ENCODE measurements around the gene SPN. TPM values are rescaled to one million over a fixed set of nuclear protein-coding genes. Genes with fewer than 3 reads are reported as not detected.

Gene SPN
- total and polyA plus RNA-seq, 12 donors = 0.29 to 12.6 (median 1.7) TPM

DNA sequence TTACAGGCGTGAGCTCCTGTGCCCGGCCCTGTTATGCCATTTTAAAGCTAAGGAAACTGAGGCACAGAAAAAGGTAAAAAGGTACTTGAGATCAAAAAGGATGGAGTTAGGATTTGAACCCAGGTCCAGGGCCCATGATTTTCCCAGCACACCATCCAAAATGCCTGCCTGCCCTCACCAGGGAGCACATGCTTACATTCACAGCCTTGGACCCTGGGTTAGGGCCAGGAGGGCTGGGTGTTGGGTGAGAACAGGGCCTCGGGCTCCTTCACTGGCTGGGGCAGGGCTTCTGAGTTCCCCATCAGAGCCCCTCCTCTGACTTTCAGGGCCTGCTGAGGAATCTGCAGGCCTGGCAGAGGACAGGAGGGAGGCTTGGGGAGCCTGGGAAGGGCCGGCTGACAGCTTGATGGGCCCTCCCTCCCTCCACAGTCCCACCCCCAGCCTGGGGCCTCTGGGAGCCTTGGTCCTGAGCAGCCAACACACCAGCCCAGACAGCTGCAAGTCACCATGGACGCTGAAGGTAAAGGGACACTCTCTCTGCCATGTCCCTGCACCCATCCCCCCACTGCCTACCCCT lies 15.7 kb downstream of the SPN start, which contains the start of gene QPRT:
QPRT (plus strand) TSS at position 490 of the 577 bp plus-strand sequence; CDS start at position 508, 18 bp downstream.
- Histone ChIP-seq H3K9me3 (no peaks in the 10 kb centered on the region), H3K4me3 (peak within 1 kb of the TSS; percentile 21 to 53 (median 44)), H3K4me1 (peaks cover 0 to 45% (median 4%) of the 10 kb centered on the region in 9 donors), H3K27ac (peak within 1 kb of the TSS in 7 of 10 donors; percentile 28 to 60 (median 48)), H3K27me3 (no peaks in the 10 kb centered on the region), H3K36me3 (no peaks in the 10 kb centered on the region)
- DNase-seq = peak; percentile 54 to 58
- peak; percentile 70 to 89 (median 82) for ATAC-seq
- 48 to 53% methylated on average over 4 to 5 of the region's 5 CpGs for WGBS, 2 donors
- intact Hi-C loops (cut with DNase I) = no loop called here
- TF ChIP-seq, protein P1, sequence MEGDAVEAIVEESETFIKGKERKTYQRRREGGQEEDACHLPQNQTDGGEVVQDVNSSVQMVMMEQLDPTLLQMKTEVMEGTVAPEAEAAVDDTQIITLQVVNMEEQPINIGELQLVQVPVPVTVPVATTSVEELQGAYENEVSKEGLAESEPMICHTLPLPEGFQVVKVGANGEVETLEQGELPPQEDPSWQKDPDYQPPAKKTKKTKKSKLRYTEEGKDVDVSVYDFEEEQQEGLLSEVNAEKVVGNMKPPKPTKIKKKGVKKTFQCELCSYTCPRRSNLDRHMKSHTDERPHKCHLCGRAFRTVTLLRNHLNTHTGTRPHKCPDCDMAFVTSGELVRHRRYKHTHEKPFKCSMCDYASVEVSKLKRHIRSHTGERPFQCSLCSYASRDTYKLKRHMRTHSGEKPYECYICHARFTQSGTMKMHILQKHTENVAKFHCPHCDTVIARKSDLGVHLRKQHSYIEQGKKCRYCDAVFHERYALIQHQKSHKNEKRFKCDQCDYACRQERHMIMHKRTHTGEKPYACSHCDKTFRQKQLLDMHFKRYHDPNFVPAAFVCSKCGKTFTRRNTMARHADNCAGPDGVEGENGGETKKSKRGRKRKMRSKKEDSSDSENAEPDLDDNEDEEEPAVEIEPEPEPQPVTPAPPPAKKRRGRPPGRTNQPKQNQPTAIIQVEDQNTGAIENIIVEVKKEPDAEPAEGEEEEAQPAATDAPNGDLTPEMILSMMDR (IDR thresholded peaks at IDR 0.05) = no peak

DNA sequence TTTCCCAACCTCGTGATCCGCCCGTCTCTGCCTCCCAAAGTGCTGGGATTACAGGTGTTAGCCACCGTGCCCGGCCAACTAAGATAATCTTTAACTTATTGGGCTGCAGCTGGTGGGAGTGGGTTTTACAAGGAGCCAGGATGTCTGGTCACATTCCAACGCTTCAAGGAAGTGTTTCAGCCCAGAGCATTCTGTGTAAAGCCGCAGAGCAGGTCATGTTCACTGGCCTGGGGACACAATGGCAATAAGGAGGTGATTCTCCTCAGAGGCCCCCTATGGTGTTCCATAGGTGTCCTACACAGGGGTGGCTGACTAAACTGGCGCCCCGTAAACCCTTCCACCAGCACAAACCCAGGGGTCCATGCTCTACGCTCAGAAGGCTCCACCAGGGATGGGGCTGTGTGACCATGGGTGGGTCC lies 17.1 kb downstream of the SPN start:
- H3K4me3 ChIP-seq = peak overlapping the region in 3 of 10 donors; percentile 42 to 53 (median 48)
- TF ChIP-seq, protein P1 (IDR thresholded peaks at IDR 0.05) = no peak
- ATAC-seq (no peak), DNase-seq (no peak)
- H3K27ac ChIP-seq = no peak overlapping the region
- WGBS, 2 donors = 77 to 78% methylated on average over 10 of the region's 10 CpGs
- H3K27me3 ChIP-seq = no peaks in the 10 kb centered on the region
- no peaks in the 10 kb centered on the region for H3K9me3 ChIP-seq
- intact Hi-C loops (cut with DNase I) = no loop called here
- peaks cover 0 to 2% (median 0%) of the 10 kb centered on the region in 9 donors for H3K36me3 ChIP-seq
- peaks cover 0 to 35% (median 0%) of the 10 kb centered on the region in 9 donors for H3K4me1 ChIP-seq

DNA sequence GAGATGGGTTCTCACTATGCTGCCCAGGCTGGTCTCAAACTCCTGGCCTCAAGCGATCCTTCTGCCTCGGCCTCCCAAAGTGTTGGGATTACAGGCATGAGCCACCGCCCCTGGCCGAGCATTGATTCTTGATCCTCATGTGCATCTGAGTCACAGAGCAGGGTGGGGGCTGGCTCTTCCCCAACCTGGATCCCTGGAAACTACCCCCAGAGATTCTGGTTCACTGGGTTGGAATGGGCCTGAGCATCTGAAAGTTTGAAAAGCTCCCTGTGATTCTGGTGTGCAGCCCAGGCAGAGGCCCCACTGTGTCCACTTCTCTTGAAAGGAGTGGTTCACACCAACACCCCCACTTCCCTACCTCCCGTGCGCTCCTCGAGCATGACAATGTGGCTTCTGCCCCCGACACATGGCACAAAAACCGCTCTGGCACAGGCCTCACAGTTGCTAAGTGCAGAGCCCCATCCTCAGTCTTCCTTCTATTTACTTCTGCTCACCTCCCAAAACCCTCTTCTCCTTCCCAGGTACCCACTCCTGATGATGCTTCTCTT lies 20.6 kb downstream of the SPN start:
- H3K4me1 ChIP-seq = peaks cover 0 to 23% (median 0%) of the 10 kb centered on the region in 9 donors
- WGBS, 2 donors = 93 to 96% methylated on average over 9 of the region's 9 CpGs
- no peak for ATAC-seq
- no peak overlapping the region for H3K4me3 ChIP-seq
- no peaks in the 10 kb centered on the region for H3K9me3 ChIP-seq
- no peak overlapping the region for H3K27ac ChIP-seq
- intact Hi-C loops (cut with DNase I) = no loop called here
- TF ChIP-seq, protein P1 (IDR thresholded peaks at IDR 0.05) = no peak
- H3K36me3 ChIP-seq = peaks cover 0 to 2% (median 0%) of the 10 kb centered on the region in 9 donors
- no peaks in the 10 kb centered on the region for H3K27me3 ChIP-seq
- DNase-seq = no peak

DNA sequence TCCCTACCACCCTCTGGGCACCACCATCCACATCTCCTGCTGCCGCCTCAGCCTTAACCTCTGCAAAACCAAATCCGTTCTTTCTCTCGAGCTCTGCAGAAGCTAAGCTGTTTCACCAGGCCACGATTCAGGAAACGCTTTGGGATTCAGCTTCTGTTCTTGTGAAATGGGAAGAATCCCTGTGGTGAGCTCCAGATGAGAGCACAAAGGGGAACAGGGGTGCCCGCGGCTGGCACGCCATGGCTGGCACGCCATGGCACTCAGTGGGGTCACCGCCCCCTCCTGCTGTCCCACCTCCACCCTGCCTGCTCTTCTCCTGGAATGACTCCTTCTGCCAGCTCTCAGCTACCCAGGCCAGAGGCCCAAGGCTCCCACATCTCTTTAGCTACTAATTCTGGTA lies 21.6 kb downstream of the SPN start:
- intact Hi-C loops (cut with DNase I) = no loop called here
- Histone ChIP-seq H3K27ac (no peak overlapping the region), H3K4me3 (no peak overlapping the region), H3K4me1 (peaks cover 0 to 13% (median 0%) of the 10 kb centered on the region in 9 donors), H3K36me3 (peaks cover 0 to 2% (median 0%) of the 10 kb centered on the region in 9 donors), H3K9me3 (no peaks in the 10 kb centered on the region), H3K27me3 (no peaks in the 10 kb centered on the region)
- TF ChIP-seq, protein P1 (IDR thresholded peaks at IDR 0.05) = no peak
- DNase-seq = no peak
- WGBS, 2 donors = 90 to 93% methylated on average over 10 of the region's 10 CpGs
- ATAC-seq = no peak

Data from heart right ventricle (tissue), 16 donors.